Effector CD8-positive, alpha-beta T cell (primary cell): ENCODE data around the gene ADAMTSL1.
"Not testable (repeated sequence)": the region's sequence is repeated elsewhere in the genome, so short reads cannot be mapped to it uniquely, and the experiment has no call there.

Experiments
- DNase-seq: peaks from one replicate; lab custom pipeline; 2025; lab: John Stamatoyannopoulos, UW

Gene ADAMTSL1

GRCh38 chr9:18905883-18906629 is 432.1 kb downstream of the ADAMTSL1 start:
- no peak for DNase-seq

DNA sequence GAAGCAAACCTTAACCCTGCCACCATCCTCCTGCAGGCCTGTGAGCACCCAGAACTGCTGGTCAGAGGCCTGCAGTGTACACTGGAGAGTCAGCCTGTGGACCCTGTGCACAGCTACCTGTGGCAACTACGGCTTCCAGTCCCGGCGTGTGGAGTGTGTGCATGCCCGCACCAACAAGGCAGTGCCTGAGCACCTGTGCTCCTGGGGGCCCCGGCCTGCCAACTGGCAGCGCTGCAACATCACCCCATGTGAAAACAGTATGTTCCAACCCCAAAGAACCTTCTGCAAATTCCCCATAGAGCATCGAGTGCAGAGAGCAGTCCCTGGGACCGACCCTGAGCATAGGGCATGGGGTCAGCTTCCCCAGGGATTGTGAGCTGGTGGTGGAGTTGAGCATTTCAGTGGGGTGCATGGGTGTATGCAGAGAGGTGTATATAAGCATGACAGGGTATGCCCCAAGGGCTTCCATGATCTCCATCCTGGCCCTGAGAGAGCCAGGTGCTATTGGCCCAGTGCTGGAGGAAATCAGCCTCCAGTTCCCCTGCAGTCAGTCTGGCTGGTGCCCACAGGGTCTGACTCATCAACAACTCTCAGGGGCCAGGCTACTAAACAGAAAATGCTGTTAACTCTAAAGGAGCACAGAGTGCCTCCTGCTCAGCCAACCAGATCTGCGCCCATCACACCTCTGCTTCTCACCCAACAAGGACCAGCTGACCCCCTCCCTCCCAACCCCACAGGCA is 432.9 kb downstream of the ADAMTSL1 start:
- DNase-seq, result no peak

GRCh38 chr9:18907927-18908625 is 434.1 kb downstream of the ADAMTSL1 start:
- no peak for DNase-seq

- no peak for DNase-seq
These were observed 435.4 kb downstream of the ADAMTSL1 start for GRCh38 chr9:18909140-18910018.

- no peak for DNase-seq
These were observed 436.5 kb downstream of the ADAMTSL1 start for GRCh38 chr9:18910435-18910834.

DNA sequence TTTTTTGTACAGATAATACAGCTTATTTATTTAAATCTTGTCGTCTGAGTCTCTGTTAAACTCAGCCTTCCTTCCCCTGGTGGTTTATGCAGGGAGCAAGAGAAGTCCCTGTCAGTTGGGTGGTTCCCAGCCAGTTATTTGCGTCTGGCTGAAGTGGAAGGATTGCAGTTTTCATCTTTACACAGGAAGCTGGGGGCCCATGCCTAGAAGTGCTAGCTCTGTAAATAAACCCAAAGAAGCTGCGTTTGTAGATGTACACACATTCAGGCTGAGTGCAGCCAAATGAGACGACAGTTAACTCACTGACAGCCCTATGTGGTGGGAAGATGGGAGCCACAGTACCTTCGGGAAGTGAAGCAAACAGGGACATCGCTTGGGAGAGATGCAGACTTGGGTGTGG is 437.0 kb downstream of the ADAMTSL1 start:
- DNase-seq, result no peak

- no peak for DNase-seq
These were observed 437.9 kb downstream of the ADAMTSL1 start for GRCh38 chr9:18911714-18912342.

- no peak for DNase-seq
These were observed 446.5 kb downstream of the ADAMTSL1 start for GRCh38 chr9:18920141-18921084.

- no peak for DNase-seq
These were observed 447.6 kb downstream of the ADAMTSL1 start for GRCh38 chr9:18921366-18922075.

- DNase-seq, result no peak
These were observed 448.4 kb downstream of the ADAMTSL1 start for GRCh38 chr9:18922161-18922885.

- no peak for DNase-seq
These were observed 449.2 kb downstream of the ADAMTSL1 start for GRCh38 chr9:18923167-18923566.

DNA sequence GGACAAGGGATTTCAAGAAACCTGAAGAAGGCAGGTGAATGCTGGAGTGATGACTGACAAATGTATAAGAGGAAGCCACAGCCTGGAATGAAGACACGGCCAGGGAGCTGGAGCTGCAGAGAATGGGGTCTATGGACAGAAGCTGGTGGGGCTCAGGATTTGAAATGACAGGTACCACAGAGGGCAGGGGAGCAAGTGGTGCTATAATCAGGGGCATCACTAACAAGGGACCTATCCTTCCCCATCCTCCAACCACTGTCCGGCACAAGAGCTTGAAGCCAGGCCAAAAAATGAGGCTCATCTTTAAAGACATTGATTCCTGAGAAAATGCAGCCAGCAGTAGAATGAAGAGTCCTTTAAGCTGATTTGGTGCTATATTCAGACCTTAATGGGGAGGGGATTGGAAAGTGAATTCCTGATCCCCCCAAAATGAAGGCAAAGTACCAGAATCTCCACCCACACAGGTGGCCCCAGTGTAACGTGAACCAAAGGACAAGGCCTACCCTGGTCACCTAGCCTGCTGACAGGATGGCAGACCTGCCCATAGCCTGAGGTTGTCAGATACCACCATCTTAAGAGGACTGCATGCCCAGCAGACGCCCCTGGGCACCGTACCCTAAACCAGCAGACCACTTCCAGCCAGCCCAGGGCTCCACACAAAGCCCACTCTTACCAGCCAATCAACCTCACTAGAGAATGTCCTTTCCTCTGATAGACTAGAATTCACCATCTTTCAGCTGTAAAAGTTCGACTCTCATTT is 449.9 kb downstream of the ADAMTSL1 start:
- no peak for DNase-seq

GRCh38 chr9:18925880-18926279 is 451.9 kb downstream of the ADAMTSL1 start:
- no peak for DNase-seq

- DNase-seq, result no peak
These were observed 452.6 kb downstream of the ADAMTSL1 start for GRCh38 chr9:18926513-18926912.

DNA sequence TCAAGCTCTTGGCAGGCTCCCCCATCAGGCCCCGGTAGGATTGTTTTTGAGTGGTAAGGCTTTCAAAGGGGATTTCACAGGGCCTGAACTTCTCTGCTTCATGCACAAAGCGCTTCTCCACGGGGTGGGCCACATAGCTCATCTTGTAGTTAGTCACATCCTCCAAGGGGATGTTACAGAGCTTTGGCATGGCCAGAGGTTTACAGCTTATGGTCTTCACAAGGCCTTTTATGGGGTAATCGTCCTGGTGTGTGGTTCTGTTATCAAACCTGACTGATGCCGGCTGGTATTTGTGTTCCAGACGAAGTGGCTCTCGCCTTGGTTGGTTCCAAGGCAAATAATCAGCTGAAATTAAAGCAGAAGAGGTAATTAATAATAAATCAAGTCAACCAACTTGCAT is 454.8 kb downstream of the ADAMTSL1 start:
- DNase-seq, result no peak

DNA sequence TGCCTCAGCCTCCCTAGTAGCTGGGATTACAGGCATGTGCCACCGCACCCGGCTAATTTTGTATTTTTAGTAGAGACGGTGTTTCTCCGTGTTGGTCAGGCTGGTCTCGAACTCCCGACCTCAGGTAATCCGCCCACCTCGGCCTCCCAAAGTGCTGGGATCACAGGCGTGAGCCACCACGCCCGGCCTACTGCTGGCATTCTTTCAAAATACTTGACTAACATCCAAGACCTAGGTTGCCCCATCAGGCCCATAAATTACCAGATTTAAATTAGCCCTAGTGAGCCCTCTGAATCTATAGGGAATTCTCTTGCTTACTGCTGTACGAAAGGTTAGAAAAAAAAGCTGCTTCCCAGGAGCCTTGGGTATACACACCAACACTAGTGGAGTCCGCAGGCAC is 456.7 kb downstream of the ADAMTSL1 start:
- DNase-seq, result not testable (repeated sequence)

DNA sequence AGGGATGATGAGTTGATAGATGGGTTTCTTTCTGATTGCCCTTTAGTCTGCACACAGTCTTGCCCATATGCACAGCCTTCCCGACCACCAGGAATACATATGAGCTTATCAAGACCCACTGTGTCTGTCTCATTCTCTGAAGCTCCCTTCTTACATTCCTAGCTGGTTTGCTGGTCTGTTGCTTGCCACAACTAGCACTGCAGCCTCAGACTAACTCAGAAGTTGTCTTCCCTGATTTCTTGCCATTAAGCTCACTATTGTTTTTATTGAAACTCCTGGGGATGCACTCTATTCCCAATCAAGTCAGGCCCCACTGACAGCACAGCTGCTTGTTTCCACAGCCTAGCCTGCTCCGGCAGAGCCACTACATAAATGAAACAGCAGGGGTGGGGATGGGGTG is 461.6 kb downstream of the ADAMTSL1 start:
- no peak for DNase-seq
